ENCODE measurements around the gene COL1A2.

GRCh38 chr7:94382746-94383145 is 11.9 kb upstream of the COL1A2 start:
- no peak for TF ChIP-seq EZH2 (IDR thresholded peaks at IDR 0.05; ENCODE audit: low read length, missing control alignments)
- TF ChIP-seq CTCF (conservative IDR thresholded peaks at IDR 0.05 in 1 of 2, IDR thresholded peaks at IDR 0.05 in 1 of 2; ENCODE audit: low read depth in 1 of 2, low read length in 2 of 2) = no peak

Data from fibroblast of lung (primary cell).